ENCODE data around the gene LPAR2.
A peak's percentile ranks its signal among the peaks of the same experiment; 100 is the strongest.
"Not testable (repeated sequence)": the region's sequence is repeated elsewhere in the genome, so short reads cannot be mapped to it uniquely, and the experiment has no call there.

Gene LPAR2

GRCh38 chr19:19632661-19633060, 4.6 kb upstream of the LPAR2 start:
- no peak for DNase-seq

GRCh38 chr19:19631346-19631745, 3.3 kb upstream of the LPAR2 start:
- DNase-seq = no peak

- DNase-seq = no peak
Measured at GRCh38 chr19:19630426-19630825, 2.4 kb upstream of the LPAR2 start.

- no peak for DNase-seq
Measured at GRCh38 chr19:19630062-19630414, 2.0 kb upstream of the LPAR2 start.

GRCh38 chr19:19628501-19629134, 598 bp upstream of the LPAR2 start:
- DNase-seq = peak; percentile 70

GRCh38 chr19:19626516-19627472, 1.2 kb downstream of the LPAR2 start:
- DNase-seq = no peak

GRCh38 chr19:19624032-19624570, 3.9 kb downstream of the LPAR2 start:
- no peak for DNase-seq

GRCh38 chr19:19623383-19623782, 4.6 kb downstream of the LPAR2 start:
- DNase-seq = no peak

GRCh38 chr19:19619849-19620210, 8.2 kb downstream of the LPAR2 start:
- DNase-seq = no peak

GRCh38 chr19:19619181-19619848, 8.7 kb downstream of the LPAR2 start:
- no peak for DNase-seq

- DNase-seq = peak; percentile 87
Measured at GRCh38 chr19:19618219-19619051, 9.6 kb downstream of the LPAR2 start, which contains the start of gene PBX4. Gene PBX4, minus strand, starts transcription at chr19:19618687. Its CDS starts 58 bp downstream, at chr19:19618629.

GRCh38 chr19:19615086-19615485, 12.9 kb downstream of the LPAR2 start:
- DNase-seq = no peak

- no peak for DNase-seq
Measured at GRCh38 chr19:19613506-19613905, 14.5 kb downstream of the LPAR2 start.

- DNase-seq = no peak
Measured at GRCh38 chr19:19610376-19611202, 17.4 kb downstream of the LPAR2 start.

GRCh38 chr19:19606686-19607085, 21.3 kb downstream of the LPAR2 start:
- not testable (repeated sequence) for DNase-seq

GRCh38 chr19:19606021-19606420, 22.0 kb downstream of the LPAR2 start:
- no peak for DNase-seq

GRCh38 chr19:19602713-19603324, 25.2 kb downstream of the LPAR2 start:
- DNase-seq = no peak

GRCh38 chr19:19602136-19602712, 25.8 kb downstream of the LPAR2 start:
- no peak for DNase-seq

GRCh38 chr19:19600793-19601330, 27.2 kb downstream of the LPAR2 start:
- no peak for DNase-seq
